Limb (tissue), 2 donors: ENCODE data around the gene RNF181.
"Not testable (repeated sequence)": the region's sequence is repeated elsewhere in the genome, so short reads cannot be mapped to it uniquely, and the experiment has no call there.

Source experiments
- DNase-seq, 2 donors: peaks; one replicate each; pipeline ENCODE4 v3.0.0-alpha.2; 2016; ENCODE audit errors: extremely low spot score in 2 of 2

RNF181 gene, protein sequence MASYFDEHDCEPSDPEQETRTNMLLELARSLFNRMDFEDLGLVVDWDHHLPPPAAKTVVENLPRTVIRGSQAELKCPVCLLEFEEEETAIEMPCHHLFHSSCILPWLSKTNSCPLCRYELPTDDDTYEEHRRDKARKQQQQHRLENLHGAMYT

DNA sequence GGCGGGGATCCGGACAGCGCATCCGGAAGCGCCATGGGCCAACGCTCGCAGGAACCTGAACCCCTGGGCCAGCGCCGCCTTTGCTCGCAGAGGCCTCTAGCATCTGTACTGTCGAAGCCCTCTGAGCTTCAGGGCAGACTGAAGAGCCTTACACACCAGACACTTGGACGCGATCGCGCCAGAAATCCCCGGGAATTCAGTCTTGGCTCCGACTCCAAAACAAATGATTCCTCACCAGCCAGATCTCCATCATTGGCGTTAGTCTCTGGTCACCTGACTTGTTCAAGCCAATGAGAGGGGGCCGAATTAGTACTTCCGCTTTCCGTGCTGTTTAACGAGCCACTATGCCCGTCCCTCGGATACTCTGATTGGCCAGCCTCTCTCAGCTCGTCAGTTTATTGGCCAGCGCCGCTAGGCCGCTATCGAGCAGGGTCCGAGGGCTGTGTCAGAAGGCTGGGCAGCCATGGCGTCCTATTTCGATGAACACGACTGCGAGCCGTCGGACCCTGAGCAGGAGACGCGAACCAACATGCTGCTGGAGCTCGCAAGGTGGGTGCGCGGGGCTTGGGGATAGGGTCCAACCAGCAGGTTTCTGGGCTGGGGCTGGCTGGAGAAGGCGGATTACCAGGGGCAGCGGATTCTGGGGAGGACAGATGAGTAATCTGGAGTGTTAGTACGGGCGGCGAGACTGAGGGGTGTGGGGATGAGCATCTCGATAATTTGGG, at the start of gene RNF181:
RNF181 (plus strand) TSS at position 445 of the 725 bp plus-strand sequence; CDS start at position 464, 19 bp downstream.
- peak; percentile 92 to 99 for DNase-seq

DNA sequence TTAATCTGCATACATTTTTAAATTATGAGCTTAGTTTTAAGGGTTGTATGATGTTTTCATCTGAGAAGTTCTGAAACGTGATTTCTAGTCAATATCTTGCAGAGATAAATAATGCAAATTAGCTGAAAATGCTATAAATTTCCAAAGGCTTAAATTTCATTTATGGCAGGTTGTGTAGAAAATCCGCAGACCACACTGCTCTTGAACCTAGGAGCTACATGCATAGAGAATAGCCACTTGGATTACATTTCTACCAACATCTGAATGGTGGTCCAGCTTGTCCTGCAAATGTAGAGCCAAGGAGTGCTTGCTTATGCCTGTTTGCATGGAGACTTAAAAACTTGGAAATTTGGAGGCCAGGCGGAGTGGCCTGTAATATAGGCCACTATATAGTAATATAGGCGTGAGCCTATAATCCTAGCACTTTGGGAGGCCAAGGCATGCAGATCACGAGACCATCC, 49.7 kb upstream of the RNF181 start:
- DNase-seq: no peak

DNA sequence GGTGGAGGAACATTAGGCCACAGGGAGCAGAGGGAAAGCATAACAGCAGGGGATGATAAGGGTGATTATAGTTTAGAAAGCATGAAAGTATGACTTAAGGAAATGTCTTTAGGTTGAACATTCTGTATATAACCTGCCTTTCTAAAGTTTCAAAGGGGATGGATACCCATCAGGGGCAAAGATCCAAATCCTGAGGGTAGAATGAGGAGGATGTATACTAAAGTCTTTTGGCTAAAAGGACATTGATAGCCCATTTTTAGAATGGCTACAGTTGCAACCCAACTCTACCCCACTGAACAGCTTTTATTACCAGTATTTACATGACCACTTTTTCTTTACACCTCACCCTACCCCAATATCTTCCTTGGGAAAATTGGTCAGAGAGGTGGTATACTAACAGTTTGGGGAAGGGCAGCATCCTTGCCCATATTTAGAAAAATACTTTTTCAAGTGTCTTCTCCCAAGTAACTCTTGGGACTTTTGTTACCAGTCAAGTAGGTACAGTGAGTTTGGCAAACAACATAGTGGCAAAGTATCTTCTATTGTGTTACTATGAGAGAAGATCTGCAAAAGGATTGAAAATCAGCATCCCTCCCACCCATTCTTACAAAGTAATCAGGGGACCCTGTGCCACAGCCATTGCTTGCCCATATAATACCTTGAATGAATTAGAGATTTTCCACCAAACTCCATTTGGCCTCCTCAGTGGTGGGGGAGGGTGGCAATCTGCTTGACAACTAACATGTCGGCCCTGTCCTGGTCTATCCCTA, 48.3 kb upstream of the RNF181 start:
- no peak for DNase-seq

DNA sequence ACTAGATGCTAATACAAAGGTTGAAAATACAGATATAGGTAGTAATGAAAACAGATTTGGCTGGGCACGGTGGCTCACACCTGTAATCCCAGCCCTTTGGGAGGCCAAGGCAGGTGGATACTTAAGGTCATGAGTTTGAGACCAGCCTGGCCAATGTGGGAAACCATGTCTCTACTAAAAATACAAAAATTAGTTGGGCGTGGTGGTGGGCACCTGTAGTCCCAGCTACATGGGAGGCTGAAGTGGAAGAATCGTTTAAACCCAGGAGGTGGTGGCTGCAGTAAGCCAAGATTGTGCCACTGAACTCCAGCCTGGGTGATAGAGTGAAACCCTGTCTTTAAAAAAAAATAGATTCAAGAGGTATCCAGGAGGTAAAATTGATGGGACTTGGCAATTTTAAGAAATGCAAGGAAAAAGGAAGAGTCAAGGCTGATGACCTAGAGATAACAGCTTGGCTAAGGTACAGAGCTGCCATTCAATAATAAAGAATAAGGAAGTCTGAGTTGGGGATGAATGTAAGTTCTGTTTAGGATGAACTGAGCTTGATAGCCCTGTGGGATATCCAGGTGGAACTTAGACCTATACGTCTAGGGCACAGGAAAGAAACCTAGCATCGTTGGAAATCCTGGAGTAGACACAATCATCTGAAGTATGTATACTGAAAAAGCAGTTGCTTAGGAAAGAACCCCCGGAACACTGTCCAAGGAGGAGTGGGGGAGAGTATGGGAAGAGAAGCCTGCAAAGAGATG, 47.5 kb upstream of the RNF181 start:
- DNase-seq: no peak

DNA sequence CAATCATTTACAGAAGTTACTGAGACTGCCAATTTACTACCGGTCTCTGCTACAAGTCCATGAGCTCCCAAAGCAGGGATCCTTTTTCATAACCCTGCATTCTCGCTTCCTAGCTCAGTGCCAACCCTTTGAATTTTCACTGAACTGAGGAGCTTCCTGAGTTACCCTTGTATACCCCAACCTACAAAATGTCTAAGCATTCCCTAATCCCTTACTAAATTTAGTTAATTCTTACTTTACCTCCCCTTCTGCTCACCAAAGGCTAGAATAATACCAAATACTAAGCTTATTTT, 47.0 kb upstream of the RNF181 start:
- DNase-seq: no peak

DNA sequence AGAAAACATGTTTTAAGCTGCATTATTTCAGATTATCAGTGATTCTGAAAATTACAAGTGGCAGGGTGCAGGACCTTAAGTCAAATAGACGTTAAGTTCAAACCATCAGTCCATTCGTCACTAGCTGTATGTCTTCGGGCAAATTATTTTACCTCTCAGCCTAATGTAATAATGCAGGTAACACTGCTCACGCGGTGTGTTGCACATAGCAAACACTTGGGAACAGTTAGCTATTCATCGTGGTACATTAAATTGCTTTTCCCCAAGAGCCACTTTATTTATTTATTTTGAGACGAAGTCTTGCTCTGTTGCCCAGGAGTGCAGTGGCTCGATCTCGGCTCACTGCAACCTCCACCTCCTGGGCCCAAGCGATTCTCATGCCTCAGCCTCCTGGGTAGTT, 46.5 kb upstream of the RNF181 start:
- DNase-seq: no peak

DNA sequence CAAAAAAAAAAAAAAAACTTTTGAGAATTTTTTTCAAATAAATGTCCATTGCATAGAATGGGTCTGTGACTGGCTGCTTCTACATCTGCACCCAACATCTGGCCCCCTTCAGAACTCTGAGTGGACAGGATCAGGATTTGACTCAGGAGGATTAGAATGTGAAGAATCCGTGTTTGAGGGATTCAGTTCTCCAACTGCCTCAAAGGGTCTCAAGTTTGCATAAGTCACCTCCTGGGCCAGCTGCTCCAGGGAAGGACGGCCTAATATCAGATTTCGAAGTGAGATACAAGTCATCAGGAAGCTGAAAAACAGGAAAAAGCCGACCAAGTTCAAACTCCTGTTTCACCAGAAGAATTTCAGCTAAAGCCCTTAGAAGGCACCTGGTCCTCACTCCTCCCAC, 45.7 kb upstream of the RNF181 start:
- no peak for DNase-seq

DNA sequence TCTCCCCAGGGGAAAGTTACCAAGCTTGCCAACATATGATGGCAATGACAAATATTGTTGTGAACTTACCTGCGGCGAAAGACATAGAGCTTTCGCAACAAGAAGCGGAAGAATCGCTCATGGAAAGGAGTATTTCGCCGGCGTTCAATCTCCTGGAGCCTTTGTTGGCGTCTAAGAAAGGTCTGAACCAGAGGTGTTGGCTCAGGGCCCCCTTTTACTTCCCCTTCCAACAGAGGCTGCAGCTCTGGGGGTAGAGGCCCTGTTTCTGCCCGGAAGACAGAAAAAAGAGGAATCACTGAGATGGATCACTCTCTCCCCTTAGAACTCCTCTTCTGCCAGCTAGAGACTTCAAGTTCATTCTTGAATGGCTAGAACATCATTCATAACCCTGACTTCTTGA, 45.1 kb upstream of the RNF181 start:
- DNase-seq: no peak

DNA sequence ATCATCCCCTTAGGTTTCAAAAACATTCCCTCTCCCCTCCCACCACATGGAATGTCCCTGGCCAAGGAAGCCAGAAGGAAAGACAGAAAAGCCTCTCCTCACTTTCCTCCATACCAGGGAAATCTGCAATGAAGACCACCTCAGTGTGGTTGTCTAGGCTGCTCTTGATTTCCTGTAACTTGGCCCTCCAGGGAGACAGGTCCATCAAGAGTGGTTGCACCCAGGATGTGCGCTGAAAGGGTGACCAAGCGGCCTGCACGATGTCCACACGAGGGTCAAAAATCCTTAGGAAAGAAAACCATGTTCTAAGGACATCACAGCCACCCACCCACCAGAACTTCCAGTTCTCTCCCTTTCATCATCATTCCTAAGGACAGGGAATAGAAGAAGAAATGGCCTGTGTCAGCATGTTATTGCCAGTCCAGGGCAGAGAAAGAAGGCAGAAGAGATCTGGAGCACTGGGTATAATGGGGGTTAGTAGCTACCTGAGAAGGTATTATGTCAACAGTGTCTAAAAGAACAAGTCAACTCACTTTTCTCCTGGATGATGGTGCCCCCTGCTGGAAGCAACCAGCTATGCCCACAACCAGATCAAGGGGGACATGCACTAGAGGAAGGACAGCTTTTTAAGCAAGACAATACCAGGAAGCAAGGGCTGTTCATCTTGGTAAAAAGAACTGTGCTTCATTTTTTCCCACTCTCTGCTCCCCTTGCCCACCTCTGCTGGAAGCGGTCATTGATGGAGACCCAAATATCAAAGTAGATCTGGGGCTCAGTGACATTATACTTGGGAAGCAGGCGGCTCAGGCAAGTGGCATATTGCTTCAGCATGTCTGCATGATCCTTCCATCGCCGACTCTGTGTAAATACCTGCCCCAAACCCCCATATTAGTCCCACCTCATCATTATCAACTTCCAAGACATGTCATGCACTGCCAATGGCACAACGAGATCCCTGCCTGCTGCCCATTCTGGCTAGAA, 43.6 kb upstream of the RNF181 start:
- peak; percentile 73 to 87 for DNase-seq

DNA sequence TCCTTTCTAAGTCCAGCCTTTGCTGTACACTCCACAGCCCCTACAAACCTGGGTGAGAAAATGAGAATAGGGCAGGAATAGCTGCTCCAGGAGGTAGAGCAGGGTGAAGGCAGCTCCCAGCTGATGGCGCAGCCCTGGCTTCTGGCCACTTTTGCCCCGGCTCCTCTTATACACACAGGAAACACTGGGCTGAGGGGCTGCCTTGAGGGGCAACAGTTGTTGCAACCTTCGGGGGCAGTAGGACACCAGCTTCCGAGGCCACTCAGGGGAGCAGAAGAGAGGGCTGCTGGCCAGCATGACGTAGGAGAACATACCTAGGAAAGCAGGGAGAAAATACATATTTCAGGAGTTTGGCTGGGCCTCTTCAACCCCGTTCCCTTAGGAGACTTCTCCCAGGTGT, 42.4 kb upstream of the RNF181 start:
- no peak for DNase-seq

DNA sequence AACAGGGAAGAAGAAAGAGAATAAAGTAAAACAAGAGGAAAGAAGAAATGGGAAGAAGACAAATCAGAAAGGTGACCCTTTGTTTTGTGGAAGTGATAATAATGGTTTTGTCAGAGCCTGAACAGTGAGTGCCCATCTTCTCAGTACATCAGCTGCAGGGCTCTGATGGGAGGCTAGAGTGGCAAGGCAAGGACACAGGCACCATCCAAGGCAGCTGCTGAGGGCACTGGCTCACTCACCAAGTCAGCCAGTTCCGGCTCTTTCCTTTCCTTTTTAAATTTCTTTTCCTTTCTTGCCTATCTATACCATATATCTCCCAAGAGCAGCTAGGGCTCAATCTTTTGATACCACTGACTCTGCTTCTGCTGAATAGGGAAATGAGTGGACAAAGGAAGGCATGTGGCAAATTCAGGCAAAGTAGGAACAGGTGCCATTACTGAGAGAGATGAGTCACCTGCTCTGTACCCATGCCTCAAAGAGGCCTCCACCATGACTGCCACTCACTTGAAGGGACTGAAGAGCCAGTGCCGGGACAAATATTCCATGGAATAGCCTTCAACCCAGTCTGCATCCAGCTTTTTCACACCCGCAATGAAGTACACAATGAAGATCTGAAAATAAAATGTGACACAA, 40.4 kb upstream of the RNF181 start:
- no peak for DNase-seq

DNA sequence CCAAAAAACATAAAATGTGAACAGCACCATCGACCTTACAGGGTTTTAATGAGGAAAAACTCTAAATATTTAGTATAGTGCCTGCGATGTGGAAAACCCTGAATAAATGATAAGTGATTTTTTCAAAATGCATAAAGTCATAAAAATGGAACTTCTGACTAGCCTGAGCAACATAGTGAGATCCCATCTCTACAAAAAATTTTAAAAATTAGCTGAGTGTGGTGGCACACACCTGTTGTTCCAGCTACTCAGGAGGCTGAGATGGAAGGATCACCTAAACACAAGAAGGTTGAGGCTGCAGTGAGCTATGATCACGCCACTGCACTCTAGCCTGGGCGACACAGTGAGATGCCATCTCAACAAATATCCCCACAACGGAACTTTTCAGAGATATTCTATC, 38.4 kb upstream of the RNF181 start:
- no peak for DNase-seq

DNA sequence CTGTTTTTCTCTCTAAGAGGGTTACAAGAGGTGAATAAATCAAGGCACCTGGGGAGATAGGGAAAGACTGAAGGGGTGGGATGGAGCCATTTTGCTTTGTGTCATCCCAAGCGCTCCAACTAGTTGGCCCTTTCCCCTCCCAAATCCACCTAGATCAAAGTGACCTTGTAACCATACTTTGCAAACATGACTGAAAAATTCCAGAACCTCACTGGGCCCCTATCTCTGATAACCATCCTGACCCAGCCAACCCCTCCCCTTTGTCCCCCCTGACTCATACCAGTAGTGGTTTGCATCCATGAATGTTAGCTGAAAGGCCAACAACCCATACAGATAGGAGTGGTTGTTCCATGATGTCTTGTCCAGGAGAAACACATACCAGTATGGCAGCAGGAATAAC, 37.4 kb upstream of the RNF181 start:
- no peak for DNase-seq

DNA sequence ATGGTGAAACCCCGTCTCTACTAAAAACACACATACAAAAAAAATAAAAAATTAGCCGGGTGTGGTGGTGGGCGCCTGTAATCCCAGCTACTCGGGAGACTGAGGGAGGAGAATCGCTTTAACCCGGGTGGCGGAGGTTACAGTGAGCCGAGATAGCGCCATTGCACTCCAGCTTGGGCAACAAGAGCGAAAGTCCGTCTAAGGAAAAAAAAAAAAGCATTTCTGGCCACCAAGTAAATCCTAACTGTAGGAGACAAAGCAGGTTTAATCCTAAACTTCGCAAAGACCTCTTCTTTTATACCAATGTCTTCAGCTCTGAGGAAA, 35.2 kb upstream of the RNF181 start:
- not testable (repeated sequence) for DNase-seq

DNA sequence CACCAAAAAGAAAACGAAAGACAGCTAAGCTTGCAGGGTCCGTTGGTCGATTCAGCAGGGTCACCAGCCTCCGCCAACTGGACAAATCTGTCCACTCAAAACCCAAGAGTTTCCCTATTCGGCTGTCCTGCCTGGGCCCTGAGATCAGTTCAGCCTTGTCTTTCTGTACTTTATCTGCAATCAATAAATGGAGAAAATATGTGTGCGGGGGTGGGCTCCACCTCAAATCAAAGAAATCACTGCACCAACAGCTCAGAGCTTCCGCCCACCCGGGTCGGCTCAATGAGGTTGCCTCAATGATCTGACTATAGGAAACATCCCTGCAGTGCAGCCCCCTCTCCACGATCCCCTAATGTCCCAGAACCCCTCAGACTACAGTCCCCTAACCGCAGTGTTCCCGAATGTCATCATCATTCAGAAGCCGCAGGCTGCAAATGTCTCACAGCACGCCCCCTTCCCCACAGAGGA, 34.7 kb upstream of the RNF181 start:
- no peak for DNase-seq

DNA sequence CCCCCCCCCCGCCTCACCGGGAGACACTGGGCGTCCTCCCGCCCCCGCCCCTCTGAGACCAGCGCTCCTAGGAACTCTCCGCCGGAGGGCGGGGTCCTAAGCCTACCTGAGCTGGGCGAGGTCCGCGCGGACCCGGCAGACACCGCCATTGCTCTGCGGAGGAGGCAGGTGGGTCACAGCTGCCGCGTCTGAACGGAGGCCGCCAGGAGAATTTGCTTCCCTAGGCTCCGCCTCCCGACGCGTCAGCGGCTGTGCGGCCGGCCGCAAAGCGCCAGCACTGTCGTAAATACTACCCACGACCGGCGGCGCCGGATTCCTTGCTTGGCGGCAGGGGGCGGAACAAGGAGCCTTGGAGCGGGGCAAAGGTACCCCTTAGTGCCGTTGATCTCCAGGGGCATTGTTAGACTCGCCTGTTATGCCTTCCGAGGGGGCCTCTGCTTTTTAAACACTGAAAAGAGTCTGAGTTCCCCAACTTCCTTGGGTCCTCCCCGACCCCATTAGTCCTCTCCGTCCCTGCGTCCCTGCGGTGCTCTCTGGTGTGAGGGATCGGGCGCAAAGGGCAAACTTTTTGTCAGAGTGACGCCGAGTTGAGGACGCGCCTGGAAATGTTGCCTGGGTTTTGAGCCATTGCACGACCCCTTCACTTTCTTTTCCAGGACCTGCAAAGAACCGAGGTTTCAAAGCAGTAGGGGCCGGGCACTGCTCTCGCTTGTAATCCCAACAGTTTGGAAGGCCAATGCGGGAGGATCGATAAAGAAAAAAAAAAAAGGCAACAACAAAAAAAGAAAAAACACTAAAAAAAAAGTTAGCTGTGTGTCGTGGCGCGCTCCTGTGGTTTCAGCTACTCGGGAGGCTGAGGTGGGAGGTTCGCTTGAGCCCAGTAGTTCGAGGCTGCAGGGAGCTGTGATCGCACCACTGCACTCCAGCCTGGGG, 34.0 kb upstream of the RNF181 start, which contains the start of gene GGCX:
GGCX (minus strand) TSS at position 214 of the 933 bp plus-strand sequence; CDS start at position 149, 65 bp downstream.
- DNase-seq: peak; percentile 96

DNA sequence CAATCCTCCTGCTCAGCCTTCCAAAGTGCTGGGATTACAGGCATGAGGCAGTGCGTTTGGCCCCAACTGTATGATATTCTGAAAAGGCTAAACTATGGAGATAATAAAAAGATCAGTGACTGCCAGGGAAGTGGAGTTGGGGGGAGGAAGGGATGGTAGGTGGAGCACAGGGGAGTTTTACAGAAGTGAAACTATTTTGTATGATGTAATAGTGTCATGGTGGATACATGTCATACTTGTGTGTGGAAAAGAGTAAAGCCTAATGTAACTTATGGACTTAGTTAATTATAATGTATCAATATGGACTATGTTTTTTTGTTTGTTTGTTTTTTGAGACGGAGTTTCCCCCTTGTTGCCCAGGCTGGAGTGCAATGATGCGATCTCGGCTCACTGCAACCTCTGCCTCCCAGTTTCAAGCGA, 31.4 kb upstream of the RNF181 start:
- DNase-seq: no peak

DNA sequence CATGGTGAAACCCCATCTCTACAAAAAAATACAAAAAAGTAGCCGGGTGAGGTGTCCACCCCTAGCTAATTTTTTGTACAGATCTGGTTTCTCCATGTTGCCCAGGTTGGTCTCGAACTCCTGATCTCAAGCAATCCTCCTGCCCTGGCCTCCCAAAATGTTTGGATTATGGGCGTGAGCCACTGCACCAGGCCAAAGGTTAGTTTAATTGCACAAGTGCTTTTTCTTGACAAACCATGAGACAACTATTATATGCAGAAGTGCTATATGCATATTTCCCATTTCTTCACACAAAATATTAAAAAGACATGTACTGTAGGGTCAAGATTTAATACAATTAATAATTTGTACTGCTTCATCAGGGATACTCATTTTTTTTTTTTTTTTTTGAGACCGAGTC, 29.3 kb upstream of the RNF181 start:
- no peak for DNase-seq

DNA sequence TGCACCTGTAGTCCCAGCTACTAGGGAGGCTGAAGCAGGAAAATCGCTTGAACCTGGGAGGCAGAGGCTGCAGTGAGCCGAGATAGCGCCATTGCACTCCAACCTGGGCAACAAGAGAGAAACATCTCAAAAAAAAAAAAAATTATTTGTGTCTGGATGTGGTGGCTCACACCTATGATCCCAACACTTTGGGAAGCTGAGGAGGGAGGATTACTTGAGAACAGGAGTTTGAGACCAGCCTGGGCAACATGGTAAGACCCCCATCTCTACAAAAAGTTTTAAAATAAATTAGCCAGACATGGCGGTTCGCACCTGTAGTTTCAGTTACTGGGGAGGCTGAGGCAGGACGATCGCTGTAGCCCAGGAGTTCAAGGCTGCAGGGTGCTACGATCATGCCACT, 19.8 kb upstream of the RNF181 start:
- DNase-seq: no peak
